Breast epithelium (tissue), 3 donors: Measurements from ENCODE around the gene ERVW-1.
"Not testable (repeated sequence)": the region's sequence is repeated elsewhere in the genome, so short reads cannot be mapped to it uniquely, and the experiment has no call there.

Experiments used
- POLR2A ChIP-seq: fragments of 450-650 bp; IDR thresholded peaks from one replicate; pipeline ENCODE4 v1.6.1; 2016; ENCODE audit warnings: antibody characterized with exemption, mild to moderate bottlenecking, moderate library complexity
- POLR2AphosphoS5 ChIP-seq, 3 donors: sonication (generic); formaldehyde crosslinking; IDR thresholded peaks; one replicate each; pipeline ENCODE4 v1.6.1; 2017; ENCODE audit warnings: antibody characterized with exemption in 3 of 3
- TF ChIP-seq, protein P1 (sequence below), 3 donors: fragments of 450-650 bp; IDR thresholded peaks; one replicate each; pipeline ENCODE4 v1.5.1; 2016 to 2017; ENCODE audit warnings: antibody characterized with exemption in 3 of 3, mild to moderate bottlenecking in 3 of 3, moderate library complexity in 3 of 3

DNA sequence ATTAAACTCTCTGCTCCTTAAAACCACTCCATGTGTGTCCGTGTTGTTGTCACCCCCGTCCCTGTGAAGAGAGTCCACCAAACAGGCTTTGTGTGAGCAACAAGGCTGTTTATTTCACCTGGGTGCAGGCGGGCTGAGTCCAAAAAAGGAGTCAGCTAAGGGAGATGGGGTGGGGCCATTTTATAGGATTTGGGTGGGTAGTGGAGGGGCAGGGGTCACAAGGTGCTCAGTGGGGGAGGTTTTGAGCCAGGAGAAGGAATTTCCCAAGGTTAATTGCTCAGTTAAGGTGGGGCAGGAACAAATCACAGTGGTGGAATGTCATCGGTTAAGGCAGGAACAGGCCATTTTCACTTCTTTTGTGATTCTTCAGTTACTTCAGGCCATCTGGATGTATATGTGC is 1.4 kb upstream of the ERVW-1 start:
- TF ChIP-seq, protein P1, sequence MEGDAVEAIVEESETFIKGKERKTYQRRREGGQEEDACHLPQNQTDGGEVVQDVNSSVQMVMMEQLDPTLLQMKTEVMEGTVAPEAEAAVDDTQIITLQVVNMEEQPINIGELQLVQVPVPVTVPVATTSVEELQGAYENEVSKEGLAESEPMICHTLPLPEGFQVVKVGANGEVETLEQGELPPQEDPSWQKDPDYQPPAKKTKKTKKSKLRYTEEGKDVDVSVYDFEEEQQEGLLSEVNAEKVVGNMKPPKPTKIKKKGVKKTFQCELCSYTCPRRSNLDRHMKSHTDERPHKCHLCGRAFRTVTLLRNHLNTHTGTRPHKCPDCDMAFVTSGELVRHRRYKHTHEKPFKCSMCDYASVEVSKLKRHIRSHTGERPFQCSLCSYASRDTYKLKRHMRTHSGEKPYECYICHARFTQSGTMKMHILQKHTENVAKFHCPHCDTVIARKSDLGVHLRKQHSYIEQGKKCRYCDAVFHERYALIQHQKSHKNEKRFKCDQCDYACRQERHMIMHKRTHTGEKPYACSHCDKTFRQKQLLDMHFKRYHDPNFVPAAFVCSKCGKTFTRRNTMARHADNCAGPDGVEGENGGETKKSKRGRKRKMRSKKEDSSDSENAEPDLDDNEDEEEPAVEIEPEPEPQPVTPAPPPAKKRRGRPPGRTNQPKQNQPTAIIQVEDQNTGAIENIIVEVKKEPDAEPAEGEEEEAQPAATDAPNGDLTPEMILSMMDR (IDR thresholded peaks at IDR 0.05), result not testable (repeated sequence)
- not testable (repeated sequence) for TF ChIP-seq POLR2A; POLR2AphosphoS5 (IDR thresholded peaks at IDR 0.05)
